ENCODE results near the gene CCL14.

- no peak for TF ChIP-seq CTCF (conservative IDR thresholded peaks at IDR 0.05 in 1 of 2, IDR thresholded peaks at IDR 0.05 in 1 of 2; ENCODE audit: low read depth in 1 of 2, low read length in 2 of 2)
- no peak for TF ChIP-seq EZH2 (IDR thresholded peaks at IDR 0.05; ENCODE audit: low read length, missing control alignments)
Observed at GRCh38 chr17:35973333-35974260, 12.9 kb downstream of the CCL14 start.

Measured in fibroblast of lung (primary cell).